Stromal cell of bone marrow (primary cell): ENCODE measurements around the gene AGBL4.
A peak's percentile ranks its signal among the peaks of the same experiment; 100 is the strongest.

Experiments
- DNase-seq: peaks from one replicate; pipeline ENCODE4 v3.0.0-alpha.2; 2012; ENCODE audit warnings: low read depth

The AGBL4 gene

DNA sequence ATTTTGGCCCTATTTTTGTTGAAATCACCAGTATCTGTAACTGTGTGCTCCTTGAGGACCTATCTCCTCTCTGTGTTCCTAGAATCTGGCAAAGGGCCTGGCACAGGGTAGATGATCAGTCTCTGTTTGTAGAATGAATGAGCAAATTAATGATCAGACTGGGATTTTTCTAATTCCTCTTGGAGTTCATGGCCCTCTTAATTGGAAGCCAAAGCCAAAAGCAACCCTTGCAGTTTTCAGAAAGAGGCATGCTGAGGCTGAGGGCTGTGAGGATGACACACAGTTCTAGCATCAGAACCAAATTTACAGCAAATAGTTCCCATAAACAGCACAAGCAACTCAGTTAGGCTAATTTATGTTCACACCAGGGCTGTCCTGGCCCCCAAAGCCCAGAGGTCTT, 1136.0 kb downstream of the AGBL4 start:
- no peak for DNase-seq

DNA sequence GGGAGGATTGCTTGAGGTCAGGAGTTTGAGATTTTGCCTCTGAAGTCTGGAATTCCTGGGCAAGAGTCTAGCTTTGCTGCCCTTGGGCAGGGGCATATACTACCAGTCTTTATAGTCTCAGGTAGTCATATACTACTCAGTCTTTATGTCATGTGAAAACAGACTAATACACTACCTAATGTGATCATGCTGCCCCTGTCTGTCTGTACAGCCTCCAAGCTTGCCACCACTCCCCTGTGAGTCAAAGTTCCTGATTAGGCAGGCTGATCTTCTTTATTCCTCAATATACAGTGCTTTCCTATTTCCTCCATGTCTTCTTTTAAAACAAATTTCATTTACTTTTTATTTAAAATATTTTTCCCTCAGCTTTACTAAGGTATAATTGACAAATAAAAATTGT, 1141.7 kb downstream of the AGBL4 start:
- DNase-seq, result no peak

DNA sequence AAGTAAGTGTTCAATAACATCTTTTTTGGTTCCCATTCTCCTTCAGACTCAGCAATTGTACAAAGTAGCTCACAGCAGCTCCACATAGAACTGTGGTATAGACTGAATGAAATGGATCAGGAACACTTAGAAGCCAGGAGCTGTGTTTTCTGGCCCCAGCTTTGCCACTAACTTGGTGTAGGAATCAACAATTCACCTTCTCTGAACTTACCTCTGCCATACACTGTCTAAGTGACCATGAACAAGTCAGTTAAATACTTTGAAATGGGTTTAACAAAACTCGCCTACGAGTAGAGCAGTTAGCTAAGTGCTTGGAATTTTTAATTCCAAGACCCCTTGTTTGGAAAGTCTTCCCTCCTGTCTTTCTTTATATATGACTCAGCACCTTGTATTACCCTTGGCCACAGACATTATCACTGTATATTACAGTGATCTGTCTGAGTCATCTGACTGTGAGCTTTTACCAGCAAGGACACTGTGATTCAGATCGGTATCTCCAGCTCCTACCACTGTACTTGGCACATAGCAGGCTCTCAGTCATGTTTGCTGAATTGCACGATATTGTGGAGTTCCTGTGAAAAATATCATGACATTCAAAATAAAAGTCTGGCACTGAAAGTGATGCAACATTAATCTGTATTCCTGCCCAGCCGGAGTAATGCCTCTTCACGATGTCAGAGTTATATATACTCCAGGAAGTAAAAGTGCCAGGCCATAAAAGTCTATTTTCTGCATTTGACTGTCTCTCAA, 1145.4 kb downstream of the AGBL4 start:
- DNase-seq, result peak; percentile 92

DNA sequence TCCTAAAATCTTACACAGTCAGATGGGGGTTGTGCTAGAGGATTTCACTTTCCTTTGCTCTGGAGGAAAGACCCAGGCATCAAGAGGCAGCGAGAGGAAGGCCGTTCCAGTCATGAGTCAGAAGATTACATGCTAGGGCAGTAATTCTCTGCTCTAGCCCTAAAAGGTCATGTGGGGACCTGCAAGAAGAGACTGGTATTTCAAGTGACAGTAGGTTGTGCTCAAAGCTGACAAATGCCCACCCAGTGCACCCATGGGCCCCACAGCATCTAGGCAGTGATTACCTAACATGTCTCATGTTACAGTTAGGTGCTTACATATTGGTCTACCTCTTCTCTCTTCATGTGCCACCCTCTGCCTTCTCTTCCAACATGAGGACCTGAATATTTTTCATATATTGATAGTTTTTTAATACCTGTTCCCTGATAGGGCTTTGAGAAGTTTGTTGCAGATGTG, 1147.4 kb downstream of the AGBL4 start:
- peak; percentile 55 for DNase-seq

DNA sequence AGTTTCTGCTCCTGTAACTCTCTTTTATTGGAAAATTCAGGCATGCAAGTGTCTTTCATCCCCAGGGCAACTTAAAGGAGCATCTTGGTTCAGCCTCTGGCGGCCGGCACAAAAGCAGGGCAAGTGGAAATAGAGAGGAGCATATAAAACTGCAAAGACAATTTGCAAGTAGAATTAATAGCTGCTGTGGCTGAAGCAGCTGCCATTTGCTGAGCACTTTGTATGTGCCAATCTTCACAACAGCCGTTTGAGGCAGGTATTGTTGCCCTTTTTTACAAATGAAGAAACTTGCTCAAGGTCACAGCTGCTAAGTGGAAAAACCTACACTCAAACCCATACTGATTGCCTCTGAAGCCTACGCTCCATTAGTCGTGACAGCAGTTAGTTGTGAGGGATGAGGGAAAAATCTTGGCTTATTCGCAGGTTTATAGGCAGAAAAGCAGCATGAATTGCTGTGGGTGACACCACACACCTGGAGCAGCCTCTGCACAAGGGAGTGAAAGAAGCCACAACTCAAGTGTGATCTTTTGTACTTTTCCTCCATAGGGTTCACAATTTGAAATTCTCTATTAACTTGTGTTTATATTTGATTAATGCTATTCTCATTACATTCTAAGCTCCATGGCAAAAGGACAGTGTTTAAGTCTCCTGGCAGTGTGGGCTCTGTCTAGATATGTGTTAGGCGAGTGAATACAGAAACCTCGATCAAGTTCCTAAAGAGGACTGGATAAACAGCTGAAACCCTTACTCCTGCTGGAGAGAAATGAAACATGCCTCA, 1148.0 kb downstream of the AGBL4 start:
- DNase-seq, result no peak

DNA sequence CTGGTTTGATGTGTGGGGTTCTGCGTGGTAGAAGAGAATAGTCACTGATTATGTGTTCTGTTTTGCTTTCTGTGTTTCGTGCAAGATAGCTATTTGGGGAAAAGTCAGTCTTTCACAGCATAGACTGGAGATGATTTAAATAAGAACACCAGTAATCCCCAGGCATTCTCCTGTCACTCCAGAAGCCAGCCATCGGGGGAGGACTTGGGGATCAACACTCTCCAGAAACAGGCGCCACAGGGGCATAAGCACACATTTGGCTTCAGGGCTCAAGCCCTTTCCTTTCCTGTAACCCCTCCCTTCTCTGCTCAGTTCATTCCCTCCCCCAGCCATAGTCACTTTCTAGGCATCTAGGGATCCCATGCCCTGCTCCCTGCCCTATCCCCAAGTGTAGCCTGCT, 1149.8 kb downstream of the AGBL4 start:
- DNase-seq, result peak; percentile 15

DNA sequence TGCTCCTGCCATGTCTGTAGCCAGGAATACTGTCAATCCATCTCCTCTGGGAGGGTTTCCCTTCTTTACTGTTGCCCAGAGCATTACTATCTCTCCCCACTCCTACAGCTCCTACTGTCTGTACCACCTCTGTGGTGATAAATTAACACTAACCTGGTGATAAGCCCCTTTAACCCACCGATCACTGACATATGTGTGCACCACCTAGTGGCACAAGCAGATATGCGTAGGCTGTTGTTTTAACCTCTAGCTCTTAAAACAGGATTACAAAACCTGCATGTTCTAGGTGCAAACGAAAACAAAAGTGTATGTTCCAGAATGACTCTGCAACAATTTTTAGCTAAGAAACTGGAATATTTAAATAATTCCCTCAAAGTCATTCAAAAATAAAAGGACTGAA, 1153.2 kb downstream of the AGBL4 start:
- DNase-seq, result no peak

DNA sequence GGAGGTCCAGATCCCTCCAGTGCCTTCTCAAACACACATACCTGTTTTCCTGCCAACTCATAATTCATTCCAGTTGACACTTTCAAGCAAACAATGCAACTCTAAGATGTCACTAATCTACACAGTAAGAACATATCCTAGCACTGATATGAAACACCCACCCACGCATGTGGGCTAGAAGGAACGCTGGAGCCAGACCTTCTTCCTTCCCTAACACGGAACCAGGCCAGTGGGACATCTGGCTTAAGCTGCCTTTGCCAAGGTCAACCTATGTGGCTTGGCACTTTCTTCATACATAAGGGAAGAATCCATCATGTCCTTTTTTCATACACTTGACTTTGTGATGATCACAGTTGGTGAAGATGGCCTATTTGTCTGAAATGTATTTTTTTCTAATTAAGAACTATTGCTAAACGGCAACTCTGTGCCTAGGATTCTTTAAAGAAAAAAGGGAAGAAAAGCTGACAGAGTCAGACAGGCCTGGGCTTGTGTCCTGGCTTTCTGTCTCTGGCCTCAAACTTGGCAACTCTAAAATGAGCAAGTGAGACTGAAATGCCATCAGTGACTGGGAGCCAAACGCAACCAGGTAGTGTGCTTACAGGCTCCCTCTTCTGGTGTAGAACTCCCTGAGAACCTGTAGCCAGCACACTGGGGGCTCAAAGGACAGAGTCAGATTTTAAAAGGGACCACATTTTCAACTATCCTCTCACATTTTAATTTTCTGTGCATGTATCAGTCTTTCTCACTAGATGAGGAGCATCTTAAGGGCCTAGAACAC, 1154.4 kb downstream of the AGBL4 start:
- DNase-seq, result no peak

DNA sequence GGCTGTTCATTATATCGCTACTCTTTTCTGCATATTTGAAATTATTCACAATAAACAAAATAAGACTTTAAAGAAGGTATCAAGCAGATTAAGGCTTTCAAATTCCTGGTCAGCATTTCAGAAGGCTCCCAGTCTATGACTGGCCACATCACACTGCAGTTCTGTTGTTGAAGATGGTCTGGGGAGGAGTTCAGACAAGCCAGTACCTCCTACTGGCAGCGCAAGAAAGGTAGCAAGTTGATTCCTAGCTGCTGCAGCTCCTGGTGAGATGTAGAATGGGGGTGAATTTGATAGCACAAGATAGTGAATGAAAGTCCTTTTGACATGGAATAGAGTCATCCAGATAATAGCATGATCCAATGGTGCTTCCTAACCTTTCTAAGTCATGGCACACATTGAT, 1158.8 kb downstream of the AGBL4 start:
- DNase-seq, result no peak

DNA sequence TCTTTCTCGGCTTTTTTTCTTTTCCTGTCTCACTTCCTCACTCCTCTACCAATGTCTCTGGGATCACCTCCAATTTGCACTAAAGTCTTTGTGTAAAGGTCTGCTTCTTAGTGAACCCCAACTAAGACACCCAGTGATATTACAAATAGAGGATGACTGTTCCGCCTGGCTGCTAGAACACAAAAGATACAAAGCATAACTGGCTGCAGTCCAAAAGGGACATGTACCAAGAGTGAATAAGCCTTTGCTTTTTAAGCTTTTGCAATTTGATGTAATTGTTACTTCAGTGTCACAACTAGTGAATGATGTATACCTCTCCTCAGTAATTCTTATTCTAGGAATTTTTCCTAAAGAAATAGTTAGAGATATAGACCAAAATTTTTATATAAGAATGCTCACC, 1164.3 kb downstream of the AGBL4 start:
- peak; percentile 72 for DNase-seq

DNA sequence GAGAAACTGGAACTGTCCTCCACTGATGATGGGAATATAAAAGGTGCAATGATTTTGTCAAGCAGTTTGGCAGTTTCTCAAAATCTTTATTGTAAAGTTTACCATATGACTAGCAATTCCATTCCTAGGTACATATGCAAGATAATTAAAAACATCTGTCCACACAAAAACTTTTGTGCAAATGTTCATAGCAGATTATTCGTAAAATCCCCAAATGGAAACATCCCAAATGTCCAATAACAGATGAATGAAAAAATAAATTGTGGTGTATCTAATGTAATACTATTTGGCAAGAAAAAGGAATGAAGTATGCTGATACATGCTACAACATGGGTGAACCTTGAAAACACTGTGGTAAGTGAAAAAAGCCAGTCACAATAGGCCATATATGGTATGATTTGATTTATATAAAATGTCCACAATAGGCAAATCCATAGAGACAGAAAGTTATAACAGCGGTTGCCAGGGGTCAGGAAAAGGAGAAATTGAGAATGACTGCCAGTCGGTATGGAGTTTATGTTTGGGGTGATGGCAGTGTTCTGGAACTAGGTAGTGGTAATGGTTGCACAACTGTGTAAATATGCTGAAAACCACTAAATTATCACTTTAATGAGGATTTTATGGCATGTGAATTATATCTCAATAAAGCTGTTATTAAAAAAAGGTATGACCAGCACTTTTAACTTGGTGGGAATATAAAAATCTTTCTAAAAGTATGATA, 1165.4 kb downstream of the AGBL4 start:
- no peak for DNase-seq

DNA sequence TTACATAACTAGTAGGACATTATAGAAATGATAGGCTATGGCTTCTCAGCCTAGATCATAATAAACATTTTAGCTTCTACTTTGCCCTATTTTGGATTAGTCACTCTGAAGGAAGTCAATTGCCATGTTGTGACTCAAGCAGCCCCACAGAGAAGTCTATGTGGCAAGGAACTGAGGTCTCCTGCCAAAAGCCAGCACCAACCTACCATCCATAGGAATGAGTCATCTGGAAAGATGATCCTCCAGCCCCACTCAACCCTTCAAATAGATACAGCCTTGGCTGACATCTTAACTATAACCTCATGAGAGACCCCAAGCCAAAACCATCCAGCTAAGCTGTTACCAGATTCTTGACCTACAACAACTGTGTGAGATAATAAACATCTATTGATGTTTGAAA, 1170.7 kb downstream of the AGBL4 start:
- peak; percentile 90 for DNase-seq

DNA sequence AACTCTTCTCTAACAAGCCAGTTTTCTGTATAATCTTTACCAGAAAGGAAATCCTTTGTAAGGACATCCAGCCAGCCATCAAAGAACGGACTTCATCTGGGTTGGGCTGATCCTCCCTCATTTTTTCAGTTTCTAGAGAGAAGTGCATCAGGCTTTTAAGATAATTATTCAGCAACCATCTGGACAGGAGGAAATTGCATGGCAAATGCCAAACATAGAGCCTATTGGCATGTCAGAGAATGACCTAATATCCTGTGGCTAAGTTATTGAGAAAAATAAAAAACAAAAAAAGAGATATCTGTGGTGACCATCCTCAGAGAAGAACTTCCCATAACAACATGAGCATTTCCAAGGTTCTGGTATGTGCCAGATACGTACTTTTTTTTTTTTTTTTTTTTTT, 1172.1 kb downstream of the AGBL4 start:
- DNase-seq, result no peak

DNA sequence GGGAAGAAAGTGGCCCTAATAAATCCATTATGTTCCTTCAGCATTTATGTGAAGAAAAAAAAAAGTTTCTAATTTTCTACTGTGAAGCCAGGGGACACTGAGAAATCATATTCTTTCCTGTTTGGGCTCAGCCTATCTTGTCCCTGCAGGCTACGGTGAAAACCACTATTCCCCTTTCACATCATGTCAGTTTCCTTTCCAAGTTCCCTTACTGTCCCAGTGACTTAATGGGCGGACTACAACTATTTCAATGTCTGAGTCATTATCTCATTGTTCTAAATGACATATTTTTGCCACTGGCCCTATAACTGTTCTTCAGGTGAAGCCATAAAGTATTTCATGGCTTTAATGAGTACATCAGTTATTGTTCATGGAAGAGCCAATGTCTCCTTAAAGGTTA, 1175.7 kb downstream of the AGBL4 start:
- no peak for DNase-seq

DNA sequence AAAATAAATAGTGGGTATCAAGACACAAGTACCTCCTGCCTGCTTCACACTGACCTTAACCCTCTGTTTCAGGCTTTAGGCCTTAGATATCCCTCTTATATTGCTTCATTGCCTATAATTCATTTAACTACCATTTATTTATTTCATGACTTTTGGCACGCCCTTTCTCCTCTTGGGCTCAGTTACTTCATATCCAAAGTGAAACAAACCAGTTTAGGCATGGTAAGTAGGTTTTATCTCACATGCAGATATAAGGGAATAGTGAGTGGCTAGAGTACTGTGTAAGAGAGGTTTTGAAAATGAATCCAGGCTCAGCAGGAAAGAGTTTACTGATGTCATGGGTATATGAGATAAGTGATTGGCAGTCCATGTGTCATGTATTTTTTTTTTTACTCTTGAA, 1177.3 kb downstream of the AGBL4 start:
- no peak for DNase-seq

DNA sequence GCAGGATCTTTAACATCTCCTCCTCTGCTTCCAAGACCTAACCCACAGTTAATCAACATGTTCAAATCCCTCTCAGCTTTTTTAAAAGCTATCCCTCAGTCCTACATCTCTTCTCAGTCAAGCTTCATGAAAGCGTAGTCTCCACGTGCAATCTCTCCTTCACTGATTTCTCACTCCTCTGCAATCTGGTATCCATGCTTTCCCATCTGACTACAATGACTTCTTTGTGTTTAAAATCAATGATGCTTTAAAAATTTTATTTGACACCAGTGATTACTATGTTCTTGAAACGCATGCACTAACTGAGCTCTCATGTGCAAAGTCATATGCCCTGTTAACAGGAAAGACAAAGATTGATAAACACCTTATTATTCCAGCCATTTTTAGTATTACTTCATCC, 1179.6 kb downstream of the AGBL4 start:
- no peak for DNase-seq

DNA sequence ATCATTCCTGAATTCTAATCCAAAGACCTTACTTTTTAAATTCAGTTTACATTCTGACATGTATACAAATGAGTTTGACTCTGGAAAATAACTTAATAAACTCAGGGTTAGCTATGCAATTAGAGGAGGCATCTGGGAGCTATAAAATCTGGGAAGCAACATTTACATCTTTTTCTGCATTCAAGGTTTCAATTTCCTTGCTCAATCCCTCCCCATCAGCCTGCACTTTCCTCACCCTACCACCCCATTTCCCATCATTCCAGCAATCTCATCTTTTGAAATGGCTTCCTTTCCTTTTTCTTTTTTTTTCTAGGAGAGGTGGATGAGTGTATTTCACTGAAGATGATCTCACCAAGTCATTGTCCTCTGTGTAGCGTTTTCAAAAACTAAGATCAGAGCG, 1181.8 kb downstream of the AGBL4 start:
- no peak for DNase-seq

DNA sequence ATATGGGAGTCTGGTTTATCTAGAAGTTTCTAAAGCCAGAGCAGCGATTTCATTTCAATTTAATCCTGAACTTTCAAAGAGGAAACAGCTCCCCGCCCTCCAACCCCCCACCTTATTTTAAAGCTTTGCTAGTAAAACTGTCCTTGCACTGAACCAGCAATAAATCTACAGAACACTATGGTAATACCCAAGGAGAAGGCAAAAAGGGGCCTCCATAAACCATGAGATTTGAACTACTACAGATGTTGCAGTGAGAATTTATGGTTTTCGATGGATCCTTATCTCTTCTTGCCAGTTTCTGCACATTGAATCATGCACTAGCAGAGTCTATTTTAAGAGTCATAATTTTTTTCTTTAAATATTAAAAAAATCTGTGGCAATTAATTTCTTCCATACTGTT, 1182.3 kb downstream of the AGBL4 start:
- no peak for DNase-seq

DNA sequence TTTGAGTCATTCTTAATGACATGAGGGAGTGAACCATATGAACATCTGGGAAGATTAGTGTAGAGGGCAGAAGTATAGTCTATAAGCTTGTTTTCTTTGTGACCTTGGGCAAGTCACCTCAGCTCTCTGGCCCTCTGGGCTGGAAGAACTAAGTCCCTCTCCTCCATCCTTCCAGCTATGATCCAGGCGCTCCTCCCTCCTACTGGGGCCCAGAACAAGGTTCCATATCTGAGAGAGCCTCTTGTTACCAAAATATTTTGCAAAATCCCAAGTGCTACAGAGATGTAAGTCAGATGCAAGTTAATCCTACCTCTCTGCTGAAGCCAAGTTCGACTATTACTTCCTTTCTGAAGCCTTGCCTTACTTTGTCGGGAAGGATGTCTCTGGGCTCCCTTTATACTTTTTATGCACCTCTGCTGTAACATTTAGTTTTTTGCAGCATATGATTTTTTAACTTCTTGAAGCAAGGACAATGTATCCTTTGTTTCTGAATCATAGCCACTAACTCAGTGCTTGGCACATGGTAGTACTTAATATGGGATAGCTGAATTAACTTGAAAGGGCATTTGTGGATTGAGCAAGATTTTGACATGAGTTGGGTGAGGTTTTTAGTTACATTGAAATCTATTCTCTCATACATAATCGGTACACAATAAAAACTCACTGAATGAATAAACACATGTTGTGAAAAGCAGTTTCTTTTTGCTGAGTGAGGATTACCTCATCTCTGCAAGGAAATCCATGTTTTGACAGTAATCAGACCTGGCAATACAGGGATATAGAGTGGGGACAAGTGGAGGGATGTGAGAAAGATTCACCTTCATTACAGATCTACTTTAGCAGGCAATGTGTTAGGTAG, 1192.4 kb downstream of the AGBL4 start:
- DNase-seq, result no peak

DNA sequence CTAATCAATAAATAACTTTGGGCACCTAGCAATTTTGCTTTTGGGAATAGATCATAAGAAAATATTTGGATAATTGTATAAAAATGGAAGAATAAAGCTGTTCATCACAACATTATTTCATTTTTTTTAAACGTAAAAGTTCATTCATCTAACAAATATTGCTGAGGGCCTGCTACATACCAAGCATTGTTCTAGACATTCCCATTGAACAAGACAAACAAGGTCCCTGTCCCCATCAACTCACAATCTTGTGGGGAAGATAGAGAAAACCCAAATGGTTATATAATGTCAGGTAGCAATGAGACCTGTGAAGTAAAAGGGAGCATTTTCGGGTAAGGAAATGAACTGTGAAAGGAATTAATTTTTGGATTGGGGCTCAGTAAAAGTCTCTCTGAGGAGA, 1193.0 kb downstream of the AGBL4 start:
- DNase-seq, result no peak

DNA sequence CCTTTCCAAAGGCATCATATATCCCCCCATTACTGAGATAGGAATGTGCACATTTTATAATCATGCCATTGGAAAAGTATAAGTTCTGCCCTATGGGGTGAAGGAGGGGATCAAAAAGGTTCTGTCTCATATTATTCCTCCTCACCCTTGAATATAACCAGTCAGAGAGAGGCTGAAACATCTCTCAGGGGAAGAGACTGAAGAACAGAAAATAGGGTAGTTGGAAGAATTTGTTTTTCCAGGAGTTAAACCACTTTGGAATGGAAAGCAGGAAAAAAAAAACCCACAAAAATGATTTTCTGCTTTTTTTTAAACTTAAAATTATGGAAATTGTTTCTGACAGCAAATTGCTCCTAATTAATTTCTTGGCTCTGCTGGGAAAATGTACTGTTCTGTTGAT, 1194.3 kb downstream of the AGBL4 start:
- DNase-seq, result no peak
